Activated CD8-positive, alpha-beta memory T cell treated with anti-CD3 and anti-CD28 coated beads, Interleukin-2, amount 50 U/mL, for 48 hours (primary cell): ENCODE data around the gene PRKCA.

ENCODE experiments used
- DNase-seq: peaks from one replicate; pipeline ENCODE4 v3.0.0-alpha.2; 2020

Gene PRKCA

DNA sequence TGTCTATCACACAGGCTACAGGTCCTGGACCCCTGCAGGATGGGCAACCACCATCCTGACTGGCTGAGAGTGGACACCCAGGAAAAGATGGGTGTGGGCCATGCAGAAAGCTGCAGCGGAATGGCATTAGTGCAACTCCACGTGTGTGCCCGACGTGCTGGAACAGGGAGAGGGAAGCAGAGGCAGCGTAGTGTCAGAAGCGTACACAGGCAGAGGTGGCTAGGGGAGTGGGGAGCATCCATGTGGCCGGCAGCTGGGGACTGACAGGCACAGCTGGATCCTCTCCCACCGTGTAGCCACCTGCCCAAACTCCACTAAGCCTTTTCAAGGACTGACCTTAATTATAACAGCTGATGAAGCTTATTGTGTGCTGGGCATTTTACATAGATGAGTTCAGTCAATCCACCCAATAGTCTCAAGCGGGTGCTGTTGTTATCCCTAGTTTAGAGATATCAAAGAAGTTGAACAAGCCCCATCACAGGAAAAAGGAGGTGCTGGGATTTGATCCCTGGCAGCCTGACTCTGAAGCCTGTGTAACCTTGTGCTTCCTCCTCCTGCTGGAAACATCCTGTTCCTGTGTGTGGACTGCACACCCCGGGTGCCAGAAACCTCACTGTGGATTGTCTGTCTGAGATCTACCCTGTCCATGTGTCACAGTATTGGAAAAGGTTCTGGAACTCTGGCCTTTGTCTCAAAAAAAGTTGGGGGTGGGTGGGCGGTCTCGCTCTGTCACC lies 114.0 kb downstream of the PRKCA start:
- no peak for DNase-seq

GRCh38 chr17:66417300-66417719 lies 114.9 kb downstream of the PRKCA start:
- DNase-seq = no peak

GRCh38 chr17:66420961-66421371 lies 118.6 kb downstream of the PRKCA start:
- DNase-seq = no peak

DNA sequence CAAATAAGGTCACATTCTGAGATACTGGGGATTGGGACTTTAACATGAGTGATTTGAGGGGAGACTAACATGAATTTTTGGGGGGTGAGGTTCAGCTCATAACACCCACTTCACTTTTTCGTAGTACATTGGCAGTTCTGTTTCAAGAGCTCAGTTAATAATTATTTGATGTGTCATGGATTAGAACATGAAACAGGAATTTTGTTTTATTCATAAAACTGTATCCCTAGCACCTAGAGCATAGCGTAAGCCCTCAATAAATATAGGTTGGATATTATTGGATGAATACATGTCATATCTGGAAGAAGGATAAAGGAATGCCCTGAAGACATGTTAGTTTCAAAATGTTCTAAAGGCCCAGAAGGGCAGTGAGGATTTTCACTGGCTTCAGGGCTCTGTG lies 119.8 kb downstream of the PRKCA start:
- DNase-seq = no peak

DNA sequence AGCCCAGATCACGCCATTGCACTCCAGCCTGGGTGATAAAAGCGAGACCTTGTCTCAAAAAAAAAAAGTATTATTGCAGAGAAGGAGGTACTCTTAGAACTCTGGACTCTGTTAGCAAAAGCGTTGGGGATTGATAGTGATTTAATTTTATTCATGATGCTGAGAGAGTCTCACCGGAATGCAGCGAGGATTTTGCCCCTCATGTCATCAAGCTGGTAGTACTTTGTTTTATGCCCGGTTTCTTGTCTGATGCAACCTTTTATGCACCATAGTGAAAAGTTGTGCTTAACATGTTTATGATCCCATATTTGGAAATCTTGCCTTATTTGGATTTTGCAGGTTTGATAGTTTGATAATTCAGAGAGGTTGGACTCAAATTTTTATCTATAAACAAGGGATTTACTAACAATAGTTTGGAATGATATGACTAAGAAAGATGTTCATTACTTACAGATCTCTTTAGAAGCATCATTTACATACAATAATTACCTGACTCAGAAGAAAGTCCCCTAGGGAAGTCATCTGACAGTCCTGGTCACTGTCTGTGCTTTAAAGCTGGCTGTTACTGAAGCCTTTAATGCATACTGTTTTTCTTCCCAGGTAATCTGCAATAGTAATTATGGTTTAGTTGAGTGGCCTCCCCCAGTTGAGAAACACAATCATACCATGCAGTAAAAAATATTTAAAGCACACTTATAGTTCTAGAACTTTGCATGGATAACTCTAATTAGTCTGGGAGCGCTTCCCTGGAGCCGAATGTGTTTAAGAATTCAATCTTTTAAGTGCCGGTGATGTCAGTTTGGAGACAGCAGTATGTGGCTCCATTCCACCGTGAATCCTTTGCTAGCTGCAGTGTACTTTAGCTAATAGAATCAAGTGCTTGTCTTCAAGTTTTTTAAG lies 120.9 kb downstream of the PRKCA start:
- no peak for DNase-seq

DNA sequence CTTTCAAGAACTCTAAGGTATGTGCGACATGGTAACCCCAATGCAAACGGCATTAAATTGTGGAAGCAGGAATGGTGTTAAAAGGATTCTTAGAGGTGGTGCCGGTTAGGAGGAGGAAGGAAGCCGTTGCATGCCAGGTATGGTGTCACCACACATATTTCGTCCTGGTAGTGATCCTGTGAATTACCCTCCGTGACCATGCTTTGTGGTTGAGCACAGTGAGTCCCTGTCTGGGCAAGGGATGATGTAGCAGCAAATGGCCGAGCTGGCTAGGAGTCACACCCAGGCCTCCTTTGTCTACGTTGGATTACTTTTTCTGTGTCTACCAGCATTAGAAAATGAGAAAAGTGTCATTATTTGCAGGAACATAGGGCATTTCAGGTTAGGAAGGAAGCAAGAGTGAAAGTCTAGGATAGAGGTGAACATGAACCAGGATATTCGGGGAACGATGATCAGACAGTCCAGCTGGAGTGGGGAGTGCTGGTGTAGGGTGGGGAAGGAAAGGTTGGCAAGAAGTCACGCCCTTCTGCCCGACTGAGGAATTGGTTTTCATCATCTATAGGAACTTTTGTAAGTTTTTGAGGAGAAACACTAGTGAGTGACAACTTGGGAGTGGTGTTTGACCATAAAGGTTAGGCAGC lies 123.5 kb downstream of the PRKCA start:
- no peak for DNase-seq

DNA sequence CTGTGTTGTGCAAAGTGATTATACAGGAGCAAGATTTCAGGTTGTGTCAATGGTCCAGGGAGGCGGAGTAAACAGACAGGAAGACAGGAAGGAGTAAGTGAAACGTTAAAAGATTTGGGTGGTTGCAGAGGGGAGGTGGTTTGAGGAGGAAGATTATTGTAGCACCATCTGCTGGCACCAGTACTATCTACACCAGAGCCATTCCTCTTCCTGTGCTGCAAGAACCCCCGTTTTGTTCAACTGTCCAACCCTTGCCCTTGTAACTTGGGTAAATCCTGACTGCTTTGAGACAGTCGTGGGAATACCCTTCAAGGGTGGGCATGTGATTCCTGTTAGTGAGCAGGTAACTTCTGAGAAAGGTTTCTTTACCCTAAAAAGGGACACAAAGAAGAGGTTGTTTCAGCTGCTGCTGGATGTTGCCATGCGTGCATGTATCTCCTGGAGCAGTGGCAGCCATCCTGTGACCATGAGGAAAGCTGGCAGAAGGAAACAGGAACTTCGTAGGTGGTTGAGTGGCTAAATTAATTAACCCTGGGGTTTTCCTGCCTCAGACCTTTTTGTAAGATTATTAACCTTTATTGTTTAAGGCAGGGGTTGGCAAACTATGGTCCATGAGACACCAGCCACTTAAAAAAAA lies 124.1 kb downstream of the PRKCA start:
- DNase-seq = no peak

DNA sequence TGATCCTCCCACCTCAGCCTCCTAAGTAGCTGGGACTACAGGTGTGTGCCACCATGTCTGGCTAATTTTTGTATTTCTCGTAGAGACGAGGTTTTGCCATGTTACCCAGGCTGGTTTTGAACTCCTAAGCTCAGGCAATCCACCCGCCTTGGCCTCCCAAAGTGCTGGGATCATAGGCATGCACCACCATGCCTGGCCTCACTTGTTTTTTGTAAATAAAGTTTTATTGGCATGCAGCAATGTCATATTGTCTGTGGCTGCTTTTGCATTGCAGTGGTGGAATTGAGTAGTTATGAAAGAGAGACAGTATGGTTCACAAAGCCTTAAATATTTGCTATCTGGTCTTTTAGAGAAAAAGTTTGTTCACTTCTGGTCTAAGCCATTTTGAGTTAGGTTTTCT lies 124.7 kb downstream of the PRKCA start:
- no peak for DNase-seq

- DNase-seq = no peak
Measured at GRCh38 chr17:66429680-66430079, 127.3 kb downstream of the PRKCA start.

DNA sequence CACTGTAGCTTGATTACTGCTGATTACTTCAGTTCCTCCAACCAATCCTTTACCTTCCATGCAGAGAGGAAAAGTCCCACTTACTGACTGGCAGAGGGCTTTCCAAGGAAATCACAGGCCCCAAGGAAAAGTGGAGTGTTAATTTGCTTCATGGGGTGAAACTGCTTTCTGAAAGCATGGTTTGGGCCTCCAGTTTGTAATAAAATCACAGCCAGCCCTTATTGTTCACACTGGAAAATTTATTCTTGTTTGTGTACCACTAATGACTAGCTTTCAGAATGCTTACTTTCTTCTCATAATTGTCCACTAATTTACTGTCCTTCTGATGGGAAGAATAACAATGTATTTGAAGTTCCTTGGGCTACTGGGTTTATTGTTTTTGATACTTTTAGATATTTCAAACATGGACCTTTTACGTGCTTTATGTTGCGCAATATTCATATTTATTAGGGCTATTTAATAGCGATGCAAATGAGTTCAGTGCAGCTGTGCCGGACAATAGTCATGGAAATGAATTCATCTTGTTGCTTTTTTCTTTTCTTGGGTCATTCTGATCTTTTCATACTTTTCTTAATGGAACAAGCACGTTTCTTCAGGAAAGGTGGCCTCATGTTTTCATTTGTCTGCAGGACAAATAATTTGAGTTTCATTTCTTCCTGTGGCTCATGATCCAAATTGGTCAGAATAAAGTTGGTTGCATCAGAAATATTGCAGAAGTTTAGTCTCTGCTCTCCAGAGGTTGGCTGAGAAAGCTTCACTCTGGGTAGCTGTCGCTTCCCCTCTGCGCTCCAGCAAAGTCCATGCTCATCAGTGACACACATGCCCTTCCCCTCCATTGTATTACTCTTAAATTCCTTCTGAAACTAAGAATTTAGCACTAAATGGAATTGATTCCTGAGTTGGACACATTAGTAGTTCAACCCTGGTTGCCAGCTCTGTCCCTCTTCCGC lies 128.7 kb downstream of the PRKCA start:
- DNase-seq = no peak

- no peak for DNase-seq
Measured at GRCh38 chr17:66431910-66432309, 129.5 kb downstream of the PRKCA start.

GRCh38 chr17:66432411-66432957 lies 130.1 kb downstream of the PRKCA start:
- DNase-seq = no peak

DNA sequence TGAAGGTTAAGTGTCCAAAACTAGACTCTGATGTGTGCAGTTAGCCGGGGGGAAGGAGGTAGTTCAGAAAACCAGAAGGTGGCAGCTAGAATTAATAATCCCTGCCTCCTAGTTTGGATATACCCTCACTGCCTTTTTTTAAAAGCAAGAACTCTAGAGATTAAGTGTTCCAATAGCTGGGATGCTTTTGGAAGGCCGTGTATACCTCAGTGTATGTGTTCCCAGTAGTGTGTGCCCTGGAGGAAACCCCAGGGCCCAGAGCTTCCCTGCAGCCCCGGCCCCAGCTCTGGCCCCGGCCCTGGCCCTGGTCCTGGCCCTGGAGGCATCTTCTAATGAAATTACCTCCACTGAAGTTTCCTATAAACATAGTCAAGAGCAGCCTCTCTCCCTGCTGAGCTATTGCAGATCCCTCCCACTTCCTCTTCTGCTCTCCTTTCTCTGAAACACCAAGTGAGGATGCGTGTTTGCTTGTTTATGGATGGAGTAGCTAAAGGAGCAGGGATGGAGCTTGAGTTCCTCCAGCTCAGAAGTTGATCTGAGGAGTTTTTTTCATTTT lies 130.7 kb downstream of the PRKCA start:
- no peak for DNase-seq

GRCh38 chr17:66435182-66435581 lies 132.8 kb downstream of the PRKCA start:
- no peak for DNase-seq

GRCh38 chr17:66436631-66437030 lies 134.2 kb downstream of the PRKCA start:
- no peak for DNase-seq

DNA sequence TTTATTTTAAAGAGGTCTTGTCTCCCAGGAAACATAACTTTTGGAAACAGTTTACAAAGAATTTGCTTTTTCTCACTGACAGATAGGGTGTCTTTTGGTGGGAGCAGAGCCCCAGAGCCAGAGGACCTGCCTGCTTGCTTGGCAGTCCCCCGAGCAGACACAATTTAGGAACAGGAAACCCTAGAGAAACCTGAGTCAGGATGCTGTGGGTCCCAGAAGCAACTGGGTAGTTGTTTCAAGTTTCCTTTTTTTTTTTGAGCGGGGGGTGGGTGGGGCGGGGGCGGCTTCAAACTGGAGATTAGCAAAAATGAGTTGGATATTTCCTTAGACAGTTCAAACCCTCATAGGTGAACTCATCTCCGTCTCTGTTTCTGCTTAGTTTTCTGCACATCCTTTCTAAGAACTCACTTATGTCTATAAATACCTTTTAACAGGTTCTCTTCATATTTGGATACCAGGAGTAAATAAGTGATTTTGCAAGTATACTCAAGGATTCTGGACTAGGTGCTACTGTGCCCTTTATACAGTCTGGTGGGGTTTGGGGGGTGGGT lies 135.1 kb downstream of the PRKCA start:
- no peak for DNase-seq

- no peak for DNase-seq
Measured at GRCh38 chr17:66438101-66438500, 135.7 kb downstream of the PRKCA start.

- no peak for DNase-seq
Measured at GRCh38 chr17:66441101-66441661, 138.8 kb downstream of the PRKCA start.

DNA sequence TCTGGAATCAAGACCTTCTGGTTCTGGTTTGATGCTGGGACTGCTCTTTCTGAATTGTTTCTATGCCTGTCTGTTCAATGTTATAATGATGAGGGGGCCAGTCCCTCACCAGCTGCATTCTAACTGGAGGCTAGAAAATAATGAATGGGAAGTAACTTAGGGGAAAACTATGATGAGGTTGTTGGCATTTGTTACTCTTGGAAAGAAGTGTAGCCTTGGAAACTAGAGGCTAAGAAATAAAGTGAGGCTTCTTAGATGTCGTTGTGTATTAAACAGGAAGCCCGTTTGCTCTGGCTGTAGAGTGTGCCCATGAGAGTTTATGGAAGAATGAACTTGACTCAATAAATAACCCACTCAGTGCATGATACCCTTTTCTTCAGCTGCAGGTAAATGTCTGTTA lies 140.8 kb downstream of the PRKCA start:
- DNase-seq = no peak

GRCh38 chr17:66443606-66444005 lies 141.2 kb downstream of the PRKCA start:
- no peak for DNase-seq

DNA sequence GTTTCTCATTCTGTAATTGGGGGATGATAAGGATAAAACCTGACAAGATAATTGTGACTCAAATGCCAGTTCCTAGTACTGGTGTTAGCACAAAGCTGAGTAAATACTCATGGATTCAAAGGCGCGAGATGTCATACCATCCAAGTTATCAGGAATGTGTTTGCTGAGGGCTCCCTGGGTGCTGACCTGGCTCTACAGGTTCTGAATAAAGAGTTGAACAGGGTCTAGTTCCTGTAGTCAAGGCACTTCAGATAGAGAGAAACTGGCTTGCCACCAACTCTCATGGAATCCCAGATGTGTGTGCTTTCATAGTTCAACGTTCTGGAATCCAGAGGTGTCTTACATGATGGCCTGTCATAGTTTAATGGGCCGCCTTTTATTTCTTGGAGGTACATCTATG lies 141.6 kb downstream of the PRKCA start:
- no peak for DNase-seq
